ENCODE results near the gene TTC21B. TPM values are rescaled to one million over a fixed set of nuclear protein-coding genes. Genes with fewer than 3 reads are reported as not detected.

The TTC21B gene
- total and polyA plus RNA-seq, 9 of the 15 experiments (the other 6 are each of a cell fraction or from before 2014, with no cell fraction given): 5.2 to 34.9 (median 18.5) TPM

- TF ChIP-seq GTF2A2 (tag; IDR thresholded peaks at IDR 0.05): no peak
- TF ChIP-seq RB1 (IDR thresholded peaks at IDR 0.05; ENCODE audit: low read depth): peak; percentile 98
- peak; percentile 74 for TF ChIP-seq GABPB1 (CRISPR knock-in tag; IDR thresholded peaks at IDR 0.05)
- TF ChIP-seq MAZ (CRISPR knock-in tag; conservative IDR thresholded peaks at IDR 0.05 in 1 of 2, IDR thresholded peaks at IDR 0.05 in 1 of 2): peak; percentile 59 to 75; a peak in 3 of 4 replicates
- TF ChIP-seq MAX (CRISPR knock-in tag; IDR thresholded peaks at IDR 0.05): peak; percentile 95
- peak; percentile 72 for TF ChIP-seq PHF20 (IDR thresholded peaks at IDR 0.05; ENCODE audit: partially characterized antibody)
- TF ChIP-seq ATF1 (CRISPR knock-in tag; IDR thresholded peaks at IDR 0.05): no peak; the same call in 1 of the 2 replicates
- TF ChIP-seq ATF1 (tag; IDR thresholded peaks at IDR 0.05): peak; percentile 91
- TF ChIP-seq CREB1 (IDR thresholded peaks at IDR 0.05): peak; percentile 90
- TF ChIP-seq CREB1 (CRISPR knock-in tag; IDR thresholded peaks at IDR 0.05): peak; percentile 87
- peak; percentile 43; the same call in 1 of the 2 replicates for TF ChIP-seq NFIC (IDR thresholded peaks at IDR 0.05)
- no peak for TF ChIP-seq SAFB2 (IDR thresholded peaks at IDR 0.05; ENCODE audit: borderline replicate concordance, low read depth, low read length, severe bottlenecking)
- TF ChIP-seq CBFA2T2 (conservative IDR thresholded peaks at IDR 0.05): peak; percentile 19; the same call in 1 of the 2 replicates
- TF ChIP-seq NR2C2 (CRISPR knock-in tag; IDR thresholded peaks at IDR 0.05): no peak
- peak; percentile 33 for TF ChIP-seq NR2C2 (tag; IDR thresholded peaks at IDR 0.05)
- no peak for TF ChIP-seq DLX4 (CRISPR knock-in tag; IDR thresholded peaks at IDR 0.05)
- TF ChIP-seq SRSF1 (IDR thresholded peaks at IDR 0.05; ENCODE audit: low read depth, low read length): no peak
- peak; percentile 80 to 88 (median 87) for TF ChIP-seq CTCF (IDR thresholded peaks at IDR 0.05 in 2 of 3, conservative IDR thresholded peaks at IDR 0.05 in 1 of 3; ENCODE audit: insufficient read depth in 2 of 3, low read depth in 1 of 3, low read length in 3 of 3)
- no peak for TF ChIP-seq MIER1 (IDR thresholded peaks at IDR 0.05; ENCODE audit: low read depth)
- TF ChIP-seq FIP1L1 (IDR thresholded peaks at IDR 0.05; ENCODE audit: low read depth, low read length, poor library complexity, severe bottlenecking): peak; percentile 32
- TF ChIP-seq MEF2A (IDR thresholded peaks at IDR 0.05; ENCODE audit: control insufficient read depth, low read depth, low read length): 0 out of 2 replicates have a peak, but pooled peaks have one; percentile 19
- peak; percentile 23 to 82 (median 73) for TF ChIP-seq YY1 (IDR thresholded peaks at IDR 0.05; ENCODE audit: borderline replicate concordance in 1 of 3, control insufficient read depth in 1 of 3, extremely low read depth in 1 of 3, insufficient read depth in 3 of 3, insufficient read length in 1 of 3, insufficient replicate concordance in 2 of 3, low read depth in 1 of 3, low read length in 2 of 3)
- peak in 1 of 2 experiments; percentile 52; a peak in 1 of 4 replicates for TF ChIP-seq FOXA3 (CRISPR knock-in tag; conservative IDR thresholded peaks at IDR 0.05 in 1 of 2, IDR thresholded peaks at IDR 0.05 in 1 of 2)
Measured at GRCh38 chr2:165953655-165954606, at the start of gene TTC21B (continued).

All from K562 (cell line).